Lower leg skin (tissue), 3 donors: Measurements from ENCODE around the gene ANO1.

Experiments used
- POLR2A ChIP-seq, 2 donors: fragments of 450-650 bp; IDR thresholded peaks; one replicate each; pipeline ENCODE4 v1.6.1; 2016 to 2017; ENCODE audit warnings: antibody characterized with exemption in 2 of 2, mild to moderate bottlenecking in 1 of 2, moderate library complexity in 1 of 2
- TF ChIP-seq, protein P1 (sequence below), 3 donors: fragments of 450-650 bp; IDR thresholded peaks; one replicate each; pipeline ENCODE4 v1.5.1; 2016; ENCODE audit warnings: antibody characterized with exemption in 3 of 3, mild to moderate bottlenecking in 3 of 3, moderate library complexity in 2 of 3

DNA sequence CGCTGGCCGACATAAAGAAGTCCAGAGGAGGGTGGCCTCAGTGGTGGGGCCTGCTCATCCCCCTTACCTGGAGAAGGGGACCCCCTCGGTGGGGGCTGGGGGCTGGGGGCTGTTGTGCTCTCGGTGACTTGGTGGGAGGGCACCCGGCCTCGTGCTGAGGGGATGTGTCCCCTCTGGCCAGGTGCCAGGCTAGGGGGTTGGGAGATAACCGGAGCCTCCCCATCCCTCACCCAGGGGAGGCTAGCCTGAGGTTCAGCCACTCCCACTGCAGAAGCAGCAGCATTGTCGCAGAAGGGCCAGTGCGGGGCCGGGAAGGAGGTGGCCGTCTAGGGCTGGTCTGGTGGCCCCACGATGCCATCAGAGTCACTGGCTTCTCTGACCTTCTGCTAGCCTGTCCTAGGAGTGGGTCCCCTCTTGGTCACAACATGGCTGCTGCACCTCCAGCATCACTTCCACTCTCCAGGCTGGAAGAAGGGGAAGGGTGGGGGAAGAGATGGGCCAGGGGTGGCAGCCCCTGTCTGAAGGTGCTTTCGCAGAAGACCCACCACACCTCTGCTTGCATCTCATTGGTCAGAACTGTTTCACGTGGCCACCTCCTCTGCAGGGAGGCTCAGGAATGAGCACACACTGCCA is 80.8 kb downstream of the ANO1 start:
- no peak for TF ChIP-seq POLR2A (IDR thresholded peaks at IDR 0.05)
- TF ChIP-seq, protein P1, sequence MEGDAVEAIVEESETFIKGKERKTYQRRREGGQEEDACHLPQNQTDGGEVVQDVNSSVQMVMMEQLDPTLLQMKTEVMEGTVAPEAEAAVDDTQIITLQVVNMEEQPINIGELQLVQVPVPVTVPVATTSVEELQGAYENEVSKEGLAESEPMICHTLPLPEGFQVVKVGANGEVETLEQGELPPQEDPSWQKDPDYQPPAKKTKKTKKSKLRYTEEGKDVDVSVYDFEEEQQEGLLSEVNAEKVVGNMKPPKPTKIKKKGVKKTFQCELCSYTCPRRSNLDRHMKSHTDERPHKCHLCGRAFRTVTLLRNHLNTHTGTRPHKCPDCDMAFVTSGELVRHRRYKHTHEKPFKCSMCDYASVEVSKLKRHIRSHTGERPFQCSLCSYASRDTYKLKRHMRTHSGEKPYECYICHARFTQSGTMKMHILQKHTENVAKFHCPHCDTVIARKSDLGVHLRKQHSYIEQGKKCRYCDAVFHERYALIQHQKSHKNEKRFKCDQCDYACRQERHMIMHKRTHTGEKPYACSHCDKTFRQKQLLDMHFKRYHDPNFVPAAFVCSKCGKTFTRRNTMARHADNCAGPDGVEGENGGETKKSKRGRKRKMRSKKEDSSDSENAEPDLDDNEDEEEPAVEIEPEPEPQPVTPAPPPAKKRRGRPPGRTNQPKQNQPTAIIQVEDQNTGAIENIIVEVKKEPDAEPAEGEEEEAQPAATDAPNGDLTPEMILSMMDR (IDR thresholded peaks at IDR 0.05): no peak
